Activated CD8-positive, alpha-beta T cell treated with anti-CD3 and anti-CD28 coated beads for 36 hours (primary cell): ENCODE measurements around the gene GCNT2. TPM values are rescaled to one million over a fixed set of nuclear protein-coding genes. Genes with fewer than 3 reads are reported as not detected.
"Not testable (repeated sequence)": the region's sequence is repeated elsewhere in the genome, so short reads cannot be mapped to it uniquely, and the experiment has no call there.

Experiments used
- ATAC-seq: fragments of 200-7000 bp; cut with Tn5 transposase; one replicate; pipeline ENCODE4 v1.10.0; 2021; ENCODE audit warnings: mild to moderate bottlenecking, moderate library complexity
- CTCF ChIA-PET: fragments of 350-600 bp; sonication (Branson Sonifier 250); formaldehyde crosslinking; loops from one replicate; lab custom pipeline; 2021; ENCODE audit warnings: antibody characterized with exemption; lab: Charles Lee
- POLR2A ChIA-PET: fragments of 350-600 bp; sonication (Branson Sonifier 250); formaldehyde crosslinking; loops from one replicate; lab custom pipeline; 2021; ENCODE audit warnings: antibody characterized with exemption; lab: Charles Lee
- DNase-seq: peaks from one replicate; pipeline ENCODE4 v3.0.0-alpha.2; 2020
- H3K27ac Mint-ChIP-seq: one replicate; pipeline ENCODE4 v1.8.0; 2021; ENCODE audit warnings: mild to moderate bottlenecking, mixed read lengths
- H3K27me3 Mint-ChIP-seq: one replicate; pipeline ENCODE4 v1.8.0; 2021; ENCODE audit warnings: mixed read lengths
- H3K36me3 Mint-ChIP-seq: one replicate; pipeline ENCODE4 v1.8.0; 2021; ENCODE audit warnings: low read depth, mixed read lengths
- H3K4me1 Mint-ChIP-seq: one replicate; pipeline ENCODE4 v1.8.0; 2021; ENCODE audit warnings: low read depth, mixed read lengths
- H3K4me3 Mint-ChIP-seq: one replicate; pipeline ENCODE4 v1.8.0; 2021; ENCODE audit warnings: mild to moderate bottlenecking, moderate library complexity, mixed read lengths
- H3K9me3 Mint-ChIP-seq: one replicate; pipeline ENCODE4 v1.8.0; 2021; ENCODE audit warnings: mixed read lengths
- CTCF ChIP-seq: fragments of 200-600 bp; IDR thresholded peaks from one replicate; pipeline ENCODE4 v1.8.0; 2022; ENCODE audit warnings: antibody characterized with exemption, mild to moderate bottlenecking
- intact Hi-C: fragments of 100-400 bp; cut with micrococcal nuclease; formaldehyde crosslinking; loops from one replicate; pipeline ENCODE4 v1.10.0; 2022
- total RNA-seq, 2 experiments: library from RNA; stranded (reverse); gene quantifications; one replicate each; pipeline ENCODE4 v1.2.3, GENCODE V29; 2021

Gene GCNT2
- total RNA-seq, 2 experiments from 2014 or later: 2.3 to 2.7 TPM

DNA sequence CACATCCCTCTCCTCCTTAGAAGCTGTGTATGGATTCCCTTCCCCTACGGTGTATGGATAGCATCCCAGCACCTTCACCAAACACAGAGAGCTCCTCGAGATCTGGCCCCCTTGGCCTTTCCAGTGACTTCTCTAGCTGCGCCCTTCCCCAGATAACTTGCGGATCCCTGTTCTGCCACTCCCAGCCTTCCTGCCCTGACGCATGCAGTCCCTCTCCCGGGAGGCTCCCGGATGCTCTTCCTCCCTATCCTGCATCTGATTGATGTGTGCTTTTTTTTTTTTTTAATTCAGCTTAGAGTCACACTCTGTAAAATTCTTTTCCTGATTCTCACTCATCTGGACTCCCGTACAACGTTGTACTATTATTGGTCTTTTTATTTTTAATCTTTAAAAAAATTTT, 44.8 kb downstream of the GCNT2 start:
- no peak for TF ChIP-seq CTCF
- Mint-ChIP-seq H3K27ac (no peak overlapping the region), H3K4me3 (no peak overlapping the region), H3K9me3 (no peaks in the 10 kb centered on the region), H3K27me3 (no peaks in the 10 kb centered on the region), H3K36me3 (no peaks in the 10 kb centered on the region), H3K4me1 (no peaks in the 10 kb centered on the region)
- POLR2A ChIA-PET: no interaction called here
- CTCF ChIA-PET: no interaction called here
- no peak for DNase-seq
- intact Hi-C loops: no loop called here
- ATAC-seq: no peak

- Mint-ChIP-seq H3K27me3 (no peaks in the 10 kb centered on the region), H3K9me3 (no peaks in the 10 kb centered on the region), H3K36me3 (no peaks in the 10 kb centered on the region), H3K27ac (no peak overlapping the region), H3K4me1 (no peaks in the 10 kb centered on the region), H3K4me3 (no peak overlapping the region)
- CTCF ChIA-PET: no interaction called here
- no peak for DNase-seq
- POLR2A ChIA-PET: no interaction called here
- ATAC-seq: no peak
- intact Hi-C loops: no loop called here
- no peak for TF ChIP-seq CTCF
Observed at GRCh38 chr6:10567256-10568026, 46.3 kb downstream of the GCNT2 start.

- DNase-seq: no peak
- Mint-ChIP-seq H3K4me3 (no peak overlapping the region), H3K36me3 (no peaks in the 10 kb centered on the region), H3K4me1 (no peaks in the 10 kb centered on the region), H3K9me3 (no peaks in the 10 kb centered on the region), H3K27me3 (no peaks in the 10 kb centered on the region), H3K27ac (no peak overlapping the region)
- intact Hi-C loops: no loop called here
- no peak for TF ChIP-seq CTCF
- ChIA-PET CTCF (no interaction called here), POLR2A (no interaction called here)
- ATAC-seq: no peak
Observed at GRCh38 chr6:10569392-10570127, 48.4 kb downstream of the GCNT2 start.

GRCh38 chr6:10575519-10575918, 54.4 kb downstream of the GCNT2 start:
- H3K36me3 Mint-ChIP-seq, intact Hi-C loops, ATAC-seq: not testable (repeated sequence)

GRCh38 chr6:10576226-10576625, 55.1 kb downstream of the GCNT2 start:
- intact Hi-C loops: no loop called here
- no peaks in the 10 kb centered on the region for H3K36me3 Mint-ChIP-seq
- ATAC-seq (no peak), DNase-seq (no peak)
- H3K27me3 Mint-ChIP-seq: no peaks in the 10 kb centered on the region
- H3K27ac Mint-ChIP-seq: no peak overlapping the region
- TF ChIP-seq CTCF: no peak
- ChIA-PET POLR2A (no interaction called here), CTCF (no interaction called here)
- no peaks in the 10 kb centered on the region for H3K9me3 Mint-ChIP-seq
- no peak overlapping the region for H3K4me3 Mint-ChIP-seq
- H3K4me1 Mint-ChIP-seq: no peaks in the 10 kb centered on the region

More at GRCh38 chr6:10575519-10575918, 54.4 kb downstream of the GCNT2 start:
- H3K4me1 Mint-ChIP-seq, DNase-seq, POLR2A ChIA-PET, H3K27ac Mint-ChIP-seq, H3K9me3 Mint-ChIP-seq, CTCF ChIA-PET, H3K27me3 Mint-ChIP-seq, H3K4me3 Mint-ChIP-seq: not testable (repeated sequence)
